ENCODE data around the gene SRGAP2B. TPM values are rescaled to one million over a fixed set of nuclear protein-coding genes. Genes with fewer than 3 reads are reported as not detected.
"Not testable (repeated sequence)": the region's sequence is repeated elsewhere in the genome, so short reads cannot be mapped to it uniquely, and the experiment has no call there.

SRGAP2B gene
- total and polyA plus RNA-seq, 2 experiments from 2014 or later: 8.9 to 20.1 TPM

DNA sequence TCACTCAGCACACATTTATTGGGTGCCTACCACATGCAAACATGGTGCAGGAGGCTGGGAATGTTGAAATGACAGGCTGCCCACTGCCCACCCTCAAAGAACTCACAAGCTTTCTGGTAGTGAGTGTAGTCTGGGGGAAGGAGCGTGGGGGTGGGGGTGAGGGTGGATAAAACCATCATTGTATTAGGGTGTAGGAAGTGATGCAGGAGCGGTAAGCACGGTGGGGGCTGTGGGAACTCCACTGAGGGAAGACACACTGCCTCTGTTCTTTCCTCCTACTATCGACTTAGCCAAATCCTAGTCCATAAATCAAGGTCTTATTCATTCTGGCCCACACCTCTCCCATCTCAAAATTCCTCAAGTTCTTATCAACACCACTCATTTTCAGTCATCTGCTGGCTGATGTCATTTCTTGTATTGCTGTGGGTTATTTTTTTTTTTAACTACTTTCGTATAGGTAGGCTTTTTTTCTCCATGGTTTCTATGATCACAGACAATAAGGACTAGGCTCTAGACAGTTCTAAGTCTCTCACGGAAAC lies 21.0 kb downstream of the SRGAP2B start:
- H3K9me3 ChIP-seq (ENCODE audit: low read depth); H3K4me3 ChIP-seq; H3K4me1 ChIP-seq (ENCODE audit: low read depth); H3K27me3 ChIP-seq; H3K36me3 ChIP-seq; DNase-seq (ENCODE audit: low read depth in 1 of 2, low spot score in 1 of 2); H3K27ac ChIP-seq: not testable (repeated sequence)

DNA sequence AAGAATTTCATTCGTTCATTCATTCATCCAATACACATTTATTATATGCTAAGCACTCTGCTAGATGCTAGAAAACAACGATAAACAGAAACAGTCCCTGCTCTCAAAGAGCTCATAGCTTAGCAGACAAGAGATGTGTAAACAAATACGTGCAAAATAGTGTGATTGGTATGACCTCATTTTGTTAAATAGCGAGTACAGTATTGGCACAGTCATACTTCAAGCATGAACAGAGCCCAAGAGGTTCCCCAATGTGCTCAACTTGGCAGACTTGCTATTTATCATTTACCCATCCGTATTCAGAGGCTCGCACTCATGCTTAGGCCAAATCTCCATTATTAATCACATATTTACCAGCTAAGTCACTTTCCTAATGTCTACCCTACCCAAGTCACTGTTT lies 23.6 kb downstream of the SRGAP2B start:
- H3K9me3 ChIP-seq (ENCODE audit: low read depth); DNase-seq (ENCODE audit: low read depth in 1 of 2, low spot score in 1 of 2); H3K4me1 ChIP-seq (ENCODE audit: low read depth); H3K27ac ChIP-seq; H3K27me3 ChIP-seq; H3K4me3 ChIP-seq; H3K36me3 ChIP-seq: not testable (repeated sequence)

DNA sequence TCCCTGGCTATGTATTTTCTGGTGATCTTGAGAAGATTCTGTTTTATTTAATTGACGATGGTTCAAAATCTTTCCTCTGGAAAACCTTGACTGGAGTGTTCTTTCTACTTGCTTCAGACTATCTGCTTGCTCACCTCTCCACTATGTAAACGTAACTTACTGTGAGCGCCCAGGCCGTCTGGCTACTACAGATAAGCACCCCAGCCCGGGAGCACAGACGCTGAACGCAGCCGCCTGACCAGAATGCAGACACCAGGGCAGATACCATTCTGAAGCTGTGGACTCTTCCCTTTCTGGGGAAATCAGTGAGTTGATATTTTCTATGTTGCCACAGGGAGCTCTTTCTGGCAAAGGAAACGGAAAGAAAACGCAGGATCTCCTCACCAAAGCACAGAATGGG lies 28.6 kb downstream of the SRGAP2B start:
- H3K27me3 ChIP-seq; H3K9me3 ChIP-seq (ENCODE audit: low read depth); H3K36me3 ChIP-seq; H3K27ac ChIP-seq; DNase-seq (ENCODE audit: low read depth in 1 of 2, low spot score in 1 of 2); H3K4me1 ChIP-seq (ENCODE audit: low read depth); H3K4me3 ChIP-seq: not testable (repeated sequence)

DNA sequence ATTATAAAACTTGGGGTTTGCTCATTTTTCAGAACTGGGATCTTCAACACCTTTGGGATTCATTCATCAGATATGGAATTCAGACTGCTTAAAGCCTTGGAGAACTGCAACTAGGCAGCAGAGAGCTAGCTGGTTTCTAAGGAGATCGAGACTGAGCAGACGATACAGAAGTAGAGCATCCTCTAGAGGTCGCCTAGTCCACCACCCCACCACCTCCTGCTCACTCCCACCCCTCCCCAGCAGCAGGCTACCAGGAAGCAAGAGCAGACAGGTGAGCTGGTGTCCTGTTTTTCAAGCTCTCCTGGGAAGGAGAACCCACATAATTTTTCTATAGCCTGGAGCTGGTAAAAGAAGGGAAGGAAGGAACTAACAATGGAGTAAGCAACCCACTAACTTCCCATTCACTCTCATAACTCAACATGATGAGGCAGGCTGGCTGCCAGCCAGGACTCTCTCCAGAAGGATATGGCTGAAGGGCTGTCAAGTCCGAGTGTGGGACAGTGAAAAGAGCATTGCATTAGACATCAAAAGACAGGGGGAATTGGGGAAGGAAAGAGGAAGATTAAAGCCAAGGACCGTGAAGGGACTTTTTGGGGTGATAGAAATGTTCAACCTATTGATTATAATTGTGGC lies 29.8 kb downstream of the SRGAP2B start:
- not testable (repeated sequence) for H3K36me3 ChIP-seq; H3K4me3 ChIP-seq; H3K27me3 ChIP-seq; H3K9me3 ChIP-seq (ENCODE audit: low read depth); DNase-seq (ENCODE audit: low read depth in 1 of 2, low spot score in 1 of 2); H3K27ac ChIP-seq; H3K4me1 ChIP-seq (ENCODE audit: low read depth)

DNA sequence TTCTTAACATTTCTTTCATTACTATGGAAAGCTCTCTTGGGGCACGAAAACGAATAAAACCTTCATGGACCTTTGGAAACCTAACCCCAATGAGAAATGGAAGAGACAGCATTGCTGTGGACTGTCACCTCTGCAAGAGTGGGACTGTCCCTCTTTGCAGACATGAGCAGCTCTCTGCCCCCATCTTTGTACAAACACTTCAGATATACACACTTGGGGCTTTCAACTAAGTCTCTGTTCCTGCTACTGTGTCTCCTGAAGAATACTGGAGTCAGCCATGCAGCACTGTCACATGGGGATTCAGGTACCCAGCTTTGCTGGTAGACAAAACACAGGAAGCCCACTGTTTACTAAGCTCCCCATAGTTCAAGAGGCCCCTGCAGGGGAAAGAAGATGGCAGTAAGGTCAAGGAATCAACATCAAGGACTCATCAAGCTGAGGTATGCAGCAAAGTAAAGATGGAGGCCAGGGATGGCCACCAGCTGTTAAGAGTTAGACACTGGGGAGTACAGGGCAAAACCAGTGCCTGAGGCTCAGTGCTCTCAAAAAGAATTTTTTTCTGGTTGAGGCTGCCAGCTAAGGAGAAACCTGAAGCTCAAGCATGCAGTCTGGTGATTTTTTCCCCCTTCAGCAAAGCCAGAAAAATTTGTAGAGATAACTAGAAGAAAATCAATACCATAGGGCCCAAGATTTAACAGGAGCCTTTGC lies 31.0 kb downstream of the SRGAP2B start:
- H3K9me3 ChIP-seq (ENCODE audit: low read depth); DNase-seq (ENCODE audit: low read depth in 1 of 2, low spot score in 1 of 2); H3K27ac ChIP-seq; H3K36me3 ChIP-seq; H3K4me3 ChIP-seq; H3K27me3 ChIP-seq; H3K4me1 ChIP-seq (ENCODE audit: low read depth): not testable (repeated sequence)

DNA sequence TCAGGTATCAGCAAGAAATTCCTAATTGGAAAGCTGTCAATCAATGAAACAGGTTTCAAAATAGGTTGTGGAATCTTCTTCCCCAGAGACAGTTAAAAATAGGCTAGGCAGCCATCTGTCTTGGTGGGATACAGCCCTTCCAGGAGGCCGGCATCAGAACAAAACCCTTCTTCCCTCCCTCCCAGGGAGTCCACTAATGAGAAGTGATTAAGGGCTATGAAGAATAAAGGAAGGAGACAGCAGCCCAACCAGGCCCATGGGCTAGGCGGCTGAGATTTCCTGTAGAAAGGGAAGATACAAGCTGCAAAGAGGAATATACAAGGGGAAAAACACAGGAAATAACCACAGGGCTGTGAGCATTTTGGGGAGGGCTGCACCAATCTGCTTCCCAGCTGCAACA lies 31.8 kb downstream of the SRGAP2B start:
- not testable (repeated sequence) for H3K4me3 ChIP-seq; H3K27me3 ChIP-seq; DNase-seq (ENCODE audit: low read depth in 1 of 2, low spot score in 1 of 2); H3K9me3 ChIP-seq (ENCODE audit: low read depth); H3K36me3 ChIP-seq; H3K4me1 ChIP-seq (ENCODE audit: low read depth); H3K27ac ChIP-seq

DNA sequence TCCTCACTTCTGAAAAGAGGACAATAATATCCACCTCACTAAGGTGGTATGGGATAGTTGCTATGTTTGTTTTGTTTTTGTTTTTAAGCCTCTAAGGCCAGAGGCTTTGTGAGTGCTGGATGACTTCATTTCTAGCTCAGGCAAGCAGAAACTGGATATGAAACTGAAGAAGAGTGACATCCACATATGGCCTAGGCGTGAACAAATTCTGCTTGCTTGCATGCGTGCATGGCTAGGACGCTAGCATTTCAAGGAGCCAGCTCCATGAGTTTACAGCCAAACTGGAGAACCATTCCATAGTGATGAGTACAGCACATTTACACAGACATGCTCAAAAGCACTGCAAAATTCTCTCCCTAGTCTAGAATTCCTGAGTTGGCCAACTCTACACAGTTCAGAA lies 36.9 kb downstream of the SRGAP2B start:
- not testable (repeated sequence) for DNase-seq (ENCODE audit: low read depth in 1 of 2, low spot score in 1 of 2); H3K27me3 ChIP-seq; H3K36me3 ChIP-seq; H3K9me3 ChIP-seq (ENCODE audit: low read depth); H3K4me1 ChIP-seq (ENCODE audit: low read depth); H3K4me3 ChIP-seq; H3K27ac ChIP-seq

DNA sequence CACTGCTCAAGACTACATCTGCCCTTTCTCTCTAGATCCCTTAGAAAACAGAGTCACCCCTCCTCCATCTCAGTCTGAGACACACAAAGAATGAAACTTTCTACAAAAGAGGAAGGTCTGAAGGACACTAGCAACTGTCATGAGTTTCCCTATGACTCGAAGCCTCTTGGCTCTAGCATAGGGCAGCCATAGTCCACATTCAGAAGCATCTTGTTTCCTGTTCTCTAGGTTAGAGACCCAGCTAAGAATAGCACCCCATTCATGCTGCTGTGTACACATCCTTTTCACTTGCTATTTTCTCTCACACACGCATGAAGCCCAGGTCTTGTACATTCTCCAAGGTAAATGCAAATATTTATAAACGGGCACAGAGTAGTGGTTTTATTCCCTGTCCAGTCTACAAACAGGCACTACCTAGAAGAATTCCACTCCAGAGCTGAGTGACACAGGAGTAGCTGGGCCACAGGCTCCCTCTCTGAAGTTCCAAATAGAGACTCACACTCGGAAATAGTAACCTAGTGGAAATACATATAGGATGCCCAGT lies 39.8 kb downstream of the SRGAP2B start:
- not testable (repeated sequence) for H3K4me1 ChIP-seq (ENCODE audit: low read depth); H3K36me3 ChIP-seq; H3K27ac ChIP-seq; H3K4me3 ChIP-seq; DNase-seq (ENCODE audit: low read depth in 1 of 2, low spot score in 1 of 2); H3K9me3 ChIP-seq (ENCODE audit: low read depth); H3K27me3 ChIP-seq

DNA sequence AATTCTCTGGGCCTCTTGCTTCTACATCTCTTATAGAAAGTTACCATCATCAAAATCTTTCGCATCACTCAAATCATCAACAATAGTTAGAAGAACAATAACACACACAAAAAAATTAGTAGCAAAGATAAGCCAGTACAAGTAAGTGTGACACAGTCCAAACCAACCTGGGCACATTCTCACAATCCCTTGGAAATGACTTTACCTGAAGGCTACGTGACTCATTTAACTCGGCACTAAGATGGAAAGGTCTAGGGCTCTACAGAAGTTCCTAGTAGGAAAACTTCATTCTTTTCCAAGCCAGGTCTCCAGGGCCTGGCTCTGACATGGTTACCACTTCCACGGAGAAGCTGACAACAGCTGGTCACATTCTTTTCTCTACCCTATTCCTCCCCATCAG lies 41.7 kb downstream of the SRGAP2B start:
- not testable (repeated sequence) for H3K27ac ChIP-seq; DNase-seq (ENCODE audit: low read depth in 1 of 2, low spot score in 1 of 2); H3K4me3 ChIP-seq

DNA sequence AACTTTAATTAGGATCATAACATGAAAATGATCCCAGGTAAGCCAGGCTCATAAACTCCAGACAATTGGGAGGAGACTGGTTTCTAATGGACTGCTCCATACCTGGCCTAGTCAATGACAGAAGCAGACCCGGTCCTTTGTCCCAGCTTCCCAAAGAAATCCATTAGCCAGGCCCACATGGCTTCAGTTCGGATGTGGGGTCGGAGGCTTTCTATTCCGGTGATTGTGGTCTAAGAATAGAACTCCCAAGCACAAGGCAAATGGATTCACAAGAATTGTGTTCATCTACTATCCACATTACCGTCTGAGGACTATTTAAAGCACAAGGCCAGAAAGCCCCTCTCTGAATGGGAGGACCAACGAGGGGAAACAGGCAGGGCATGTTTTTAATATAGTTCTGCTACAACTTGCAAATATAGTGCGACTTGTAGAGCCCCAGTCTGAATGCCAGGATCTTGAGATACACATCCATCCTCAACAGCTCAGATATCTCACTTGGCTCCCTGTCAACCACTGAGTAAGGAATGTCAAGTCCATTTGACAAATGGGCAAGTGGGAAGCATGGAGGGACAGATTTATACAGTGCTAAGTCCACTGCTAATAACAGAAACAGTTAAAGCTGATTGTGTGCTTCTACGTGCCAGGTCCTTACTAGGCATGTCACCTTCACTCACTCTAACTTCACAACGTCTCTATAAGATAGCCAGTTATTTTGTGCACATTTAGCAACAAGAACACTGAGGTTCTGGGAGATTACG lies 42.9 kb downstream of the SRGAP2B start:
- H3K9me3 ChIP-seq (ENCODE audit: low read depth); H3K27me3 ChIP-seq; H3K36me3 ChIP-seq; H3K27ac ChIP-seq; H3K4me3 ChIP-seq; H3K4me1 ChIP-seq (ENCODE audit: low read depth); DNase-seq (ENCODE audit: low read depth in 1 of 2, low spot score in 1 of 2): not testable (repeated sequence)

More for the DNA sequence above, 41.7 kb downstream of the SRGAP2B start:
- H3K9me3 ChIP-seq (ENCODE audit: low read depth); H3K4me1 ChIP-seq (ENCODE audit: low read depth); H3K36me3 ChIP-seq; H3K27me3 ChIP-seq: not testable (repeated sequence)

DNA sequence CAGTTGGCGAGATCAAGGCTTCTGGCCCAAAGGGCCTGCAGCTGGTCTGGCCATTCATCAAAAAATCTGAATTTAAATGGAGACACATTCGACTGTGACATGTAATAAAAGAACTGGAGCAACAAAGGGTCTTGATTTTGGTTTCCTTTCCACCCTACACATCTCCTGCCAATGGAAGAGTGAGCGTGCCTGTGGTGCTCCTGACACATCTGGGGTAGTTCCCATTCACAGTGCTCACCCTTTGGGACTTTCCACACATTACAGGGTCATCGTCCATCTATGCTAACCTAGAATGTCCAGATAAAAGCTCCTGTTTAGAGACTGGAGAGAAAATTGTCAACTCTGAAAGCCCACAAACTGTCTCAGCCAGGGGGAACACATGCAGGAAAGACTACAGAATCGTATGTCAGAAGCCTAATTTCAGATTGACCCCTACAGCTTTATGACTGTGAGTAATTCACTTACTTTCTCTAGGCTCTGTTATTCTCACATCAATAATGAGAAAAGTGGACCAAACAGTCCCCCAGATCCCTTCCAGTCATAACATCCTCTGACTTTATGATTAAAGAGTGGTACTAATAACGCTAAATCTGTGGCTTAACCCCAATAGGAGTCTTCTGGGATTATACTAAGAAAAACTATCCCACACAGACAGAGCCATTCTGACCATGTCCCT lies 46.8 kb downstream of the SRGAP2B start:
- H3K27me3 ChIP-seq; H3K4me1 ChIP-seq (ENCODE audit: low read depth); H3K9me3 ChIP-seq (ENCODE audit: low read depth); H3K4me3 ChIP-seq; H3K27ac ChIP-seq; H3K36me3 ChIP-seq; DNase-seq (ENCODE audit: low read depth in 1 of 2, low spot score in 1 of 2): not testable (repeated sequence)

DNA sequence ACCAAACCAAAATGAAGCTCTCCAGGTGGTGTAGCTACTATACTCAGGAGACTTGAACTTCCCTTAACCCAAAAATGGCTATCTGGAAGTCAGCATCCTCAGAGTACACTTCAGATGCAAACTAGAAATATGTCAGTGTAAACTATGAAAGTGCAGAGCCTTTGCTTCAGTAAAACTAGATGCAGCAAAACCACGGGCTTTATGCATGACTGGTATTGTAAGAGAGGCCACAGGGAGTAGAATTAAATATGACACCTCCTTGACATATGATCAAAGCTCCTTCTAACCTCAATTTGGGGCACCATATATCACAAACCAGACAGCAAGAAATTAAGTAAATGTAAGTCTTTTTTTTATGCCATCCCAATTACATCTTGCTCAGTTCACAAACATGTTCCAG lies 47.6 kb downstream of the SRGAP2B start:
- H3K27ac ChIP-seq; H3K4me1 ChIP-seq (ENCODE audit: low read depth); H3K9me3 ChIP-seq (ENCODE audit: low read depth); H3K4me3 ChIP-seq; H3K36me3 ChIP-seq; H3K27me3 ChIP-seq; DNase-seq (ENCODE audit: low read depth in 1 of 2, low spot score in 1 of 2): not testable (repeated sequence)

DNA sequence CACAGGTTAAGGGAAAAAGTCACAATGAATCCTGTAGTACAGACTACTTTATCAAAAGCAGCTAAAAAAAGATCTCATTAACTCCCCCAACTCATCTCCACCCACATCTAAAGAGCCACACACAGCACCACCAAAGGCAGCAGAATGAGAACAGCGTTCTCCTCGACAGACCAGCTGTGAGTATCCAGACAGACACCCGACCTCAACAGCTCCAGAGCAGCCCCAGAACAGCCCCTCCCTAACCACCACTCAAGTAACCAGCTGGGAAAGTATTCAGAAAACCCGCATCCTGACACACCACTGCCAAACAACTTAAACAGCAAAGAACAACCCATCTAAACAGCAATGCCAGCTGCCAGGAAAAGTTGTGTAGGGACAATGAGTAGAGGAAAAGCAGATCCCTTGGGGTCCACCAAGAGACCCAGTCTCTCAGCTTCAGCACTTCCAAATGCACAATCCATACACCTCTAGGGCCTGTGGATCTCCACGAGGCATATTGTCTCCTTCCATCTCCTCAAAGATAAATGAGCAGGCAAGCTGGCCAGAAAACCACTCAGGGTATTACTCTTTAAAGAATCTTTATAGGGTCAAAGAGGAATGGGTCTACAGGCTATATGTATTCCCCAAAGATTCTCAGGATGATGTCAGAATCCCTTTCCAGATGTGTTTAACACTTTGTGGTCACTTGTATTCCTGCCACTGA lies 49.4 kb downstream of the SRGAP2B start:
- not testable (repeated sequence) for H3K27ac ChIP-seq; H3K9me3 ChIP-seq (ENCODE audit: low read depth); H3K4me3 ChIP-seq; H3K36me3 ChIP-seq; H3K27me3 ChIP-seq; DNase-seq (ENCODE audit: low read depth in 1 of 2, low spot score in 1 of 2); H3K4me1 ChIP-seq (ENCODE audit: low read depth)
